SU-DHL-6 (cell line): ENCODE measurements around the gene SUGCT.

ENCODE experiments used
- EZH2phosphoT487 ChIP-seq: fragments of 200-600 bp; sonication (generic), shearing (Covaris generic); conservative IDR thresholded peaks from 2 replicates; pipeline ENCODE4 v1.6.1; 2018; ENCODE audit warnings: mild to moderate bottlenecking, antibody characterized with exemption, low read length, moderate library complexity, mixed read lengths
- TF ChIP-seq, protein P1 (sequence below): fragments of 200-600 bp; sonication (generic); IDR thresholded peaks from one replicate; pipeline ENCODE4 v1.5.1; 2017; ENCODE audit warnings: antibody characterized with exemption, mild to moderate bottlenecking, low read length, moderate library complexity; ENCODE audit not compliant: insufficient read depth, poor library complexity, severe bottlenecking

DNA sequence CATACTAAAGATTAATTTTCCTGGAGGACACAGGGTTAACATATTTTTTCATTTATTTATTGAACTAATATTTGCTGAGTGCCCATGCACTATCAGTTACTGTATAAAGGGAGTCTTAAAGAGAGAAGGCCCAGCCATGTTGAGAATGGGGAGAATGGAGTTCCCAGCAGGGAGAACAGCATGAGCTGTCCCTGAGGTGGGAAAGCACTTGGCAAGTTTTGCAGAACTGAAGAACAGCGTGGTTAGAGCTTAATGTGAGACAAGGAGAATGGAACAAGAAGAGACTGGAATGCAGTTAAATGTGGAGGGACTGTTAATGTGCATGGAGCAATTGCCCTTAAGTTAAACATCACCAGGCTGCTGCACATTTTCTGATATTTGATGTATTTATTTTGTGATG is 435.4 kb downstream of the SUGCT start:
- TF ChIP-seq, protein P1, sequence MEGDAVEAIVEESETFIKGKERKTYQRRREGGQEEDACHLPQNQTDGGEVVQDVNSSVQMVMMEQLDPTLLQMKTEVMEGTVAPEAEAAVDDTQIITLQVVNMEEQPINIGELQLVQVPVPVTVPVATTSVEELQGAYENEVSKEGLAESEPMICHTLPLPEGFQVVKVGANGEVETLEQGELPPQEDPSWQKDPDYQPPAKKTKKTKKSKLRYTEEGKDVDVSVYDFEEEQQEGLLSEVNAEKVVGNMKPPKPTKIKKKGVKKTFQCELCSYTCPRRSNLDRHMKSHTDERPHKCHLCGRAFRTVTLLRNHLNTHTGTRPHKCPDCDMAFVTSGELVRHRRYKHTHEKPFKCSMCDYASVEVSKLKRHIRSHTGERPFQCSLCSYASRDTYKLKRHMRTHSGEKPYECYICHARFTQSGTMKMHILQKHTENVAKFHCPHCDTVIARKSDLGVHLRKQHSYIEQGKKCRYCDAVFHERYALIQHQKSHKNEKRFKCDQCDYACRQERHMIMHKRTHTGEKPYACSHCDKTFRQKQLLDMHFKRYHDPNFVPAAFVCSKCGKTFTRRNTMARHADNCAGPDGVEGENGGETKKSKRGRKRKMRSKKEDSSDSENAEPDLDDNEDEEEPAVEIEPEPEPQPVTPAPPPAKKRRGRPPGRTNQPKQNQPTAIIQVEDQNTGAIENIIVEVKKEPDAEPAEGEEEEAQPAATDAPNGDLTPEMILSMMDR = no peak
- TF ChIP-seq EZH2phosphoT487 = no peak
